BE2C (cell line): ENCODE data around the gene TMEM154. TPM values are rescaled to one million over a fixed set of nuclear protein-coding genes. Genes with fewer than 3 reads are reported as not detected.
A peak's percentile ranks its signal among the peaks of the same experiment; 100 is the strongest.

ENCODE experiments used
- DNase-seq: peaks from one replicate; pipeline ENCODE4 v3.0.0-alpha.2; 2020
- H3K27me3 ChIP-seq: fragments of 250-450 bp; sonication (Bioruptor Pico); 2 replicates; pipeline ENCODE4 v1.5.1; 2020; ENCODE audit warnings: mild to moderate bottlenecking
- H3K36me3 ChIP-seq: fragments of 250-450 bp; sonication (Bioruptor Pico); 2 replicates; pipeline ENCODE4 v1.5.1; 2020; ENCODE audit warnings: mild to moderate bottlenecking
- H3K4me1 ChIP-seq: fragments of 250-450 bp; sonication (Bioruptor Pico); 2 replicates; pipeline ENCODE4 v1.5.1; 2020
- H3K4me3 ChIP-seq: 2 replicates; pipeline ENCODE4 v1.5.1; 2011; ENCODE audit warnings: low read depth, low read length
- H3K9me3 ChIP-seq: fragments of 250-450 bp; sonication (Bioruptor Pico); 2 replicates; pipeline ENCODE4 v1.5.1; 2020
- CTCF ChIP-seq: IDR thresholded peaks from 2 replicates; pipeline ENCODE4 v1.5.1; 2012; ENCODE audit warnings: mild to moderate bottlenecking, low read depth, low read length
- polyA plus RNA-seq: library from polyadenylated mRNA; unstranded; fragments of >200 nt; gene quantifications from one replicate; pipeline ENCODE4 v1.2.1, GENCODE V29; 2012; ENCODE audit warnings: low read depth, missing spikeins; ENCODE audit not compliant: insufficient read length, insufficient read depth

The TMEM154 gene
- 0.34 TPM for polyA plus RNA-seq

- peaks cover 3% of the 10 kb centered on the region; the same call in 1 of the 2 replicates for H3K4me1 ChIP-seq
- peak; percentile 59 for DNase-seq
- no peaks in the 10 kb centered on the region for H3K9me3 ChIP-seq
- no peaks in the 10 kb centered on the region for H3K27me3 ChIP-seq
- no peaks in the 10 kb centered on the region for H3K36me3 ChIP-seq
- no peak for TF ChIP-seq CTCF
- H3K4me3 ChIP-seq: peak within 1 kb of the TSS; percentile 65
Measured at GRCh38 chr4:152679414-152680281, at the start of gene TMEM154. Gene TMEM154, minus strand, starts transcription at chr4:152679997. Its CDS starts 64 bp downstream, at chr4:152679933.

GRCh38 chr4:152729466-152729865 is 49.7 kb upstream of the TMEM154 start:
- no peak for TF ChIP-seq CTCF
- Histone ChIP-seq H3K9me3 (no peaks in the 10 kb centered on the region), H3K4me1 (no peaks in the 10 kb centered on the region), H3K4me3 (no peak overlapping the region), H3K27me3 (no peaks in the 10 kb centered on the region), H3K36me3 (no peaks in the 10 kb centered on the region)
- DNase-seq: no peak

- H3K27me3 ChIP-seq: no peaks in the 10 kb centered on the region
- H3K9me3 ChIP-seq: no peaks in the 10 kb centered on the region
- no peak for DNase-seq
- no peaks in the 10 kb centered on the region for H3K36me3 ChIP-seq
- no peak overlapping the region for H3K4me3 ChIP-seq
- TF ChIP-seq CTCF: no peak
- no peaks in the 10 kb centered on the region for H3K4me1 ChIP-seq
Measured at GRCh38 chr4:152728343-152728742, 48.5 kb upstream of the TMEM154 start.

GRCh38 chr4:152727784-152728183 is 48.0 kb upstream of the TMEM154 start:
- Histone ChIP-seq H3K9me3 (no peaks in the 10 kb centered on the region), H3K27me3 (no peaks in the 10 kb centered on the region), H3K4me1 (no peaks in the 10 kb centered on the region), H3K4me3 (no peak overlapping the region), H3K36me3 (no peaks in the 10 kb centered on the region)
- TF ChIP-seq CTCF: no peak
- no peak for DNase-seq

GRCh38 chr4:152724494-152724893 is 44.7 kb upstream of the TMEM154 start:
- no peak for TF ChIP-seq CTCF
- H3K9me3 ChIP-seq: no peaks in the 10 kb centered on the region
- H3K36me3 ChIP-seq: no peaks in the 10 kb centered on the region
- H3K27me3 ChIP-seq: no peaks in the 10 kb centered on the region
- no peak overlapping the region for H3K4me3 ChIP-seq
- DNase-seq: no peak
- no peaks in the 10 kb centered on the region for H3K4me1 ChIP-seq

GRCh38 chr4:152723236-152723635 is 43.4 kb upstream of the TMEM154 start:
- no peaks in the 10 kb centered on the region for H3K27me3 ChIP-seq
- DNase-seq: no peak

More at GRCh38 chr4:152723236-152723635, 43.4 kb upstream of the TMEM154 start:
- no peak for TF ChIP-seq CTCF
- no peaks in the 10 kb centered on the region for H3K9me3 ChIP-seq
- no peak overlapping the region for H3K4me3 ChIP-seq
- no peaks in the 10 kb centered on the region for H3K36me3 ChIP-seq
- no peaks in the 10 kb centered on the region for H3K4me1 ChIP-seq
